Endometrium (tissue), 2 donors: ENCODE results near the gene ZNF521.

Experiments used
- FAIRE-seq: peaks from 2 replicates; lab custom pipeline; 2012; peaks lifted over from hg19 to GRCh38; lab: Jason Lieb, UNC
- donor health status: control.
- donor health status: control.

The ZNF521 gene

DNA sequence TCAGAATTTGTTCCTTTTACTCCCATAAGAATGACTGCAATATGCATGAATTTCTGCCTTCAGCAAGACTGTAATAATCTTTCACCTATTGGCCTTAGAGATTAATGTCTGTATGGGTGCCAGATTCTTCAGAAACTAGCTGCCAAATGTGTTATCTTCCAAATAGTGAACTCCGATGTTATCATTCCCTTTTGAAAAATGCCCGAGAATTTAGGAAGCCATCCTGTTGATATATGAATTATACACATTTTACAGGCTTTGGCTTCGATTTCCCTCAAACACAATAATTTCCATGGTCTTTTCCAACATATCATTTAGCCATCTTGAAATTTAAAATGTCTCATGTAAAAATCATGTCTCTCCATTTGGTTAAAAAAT is 101.5 kb downstream of the ZNF521 start:
- no peak for FAIRE-seq

DNA sequence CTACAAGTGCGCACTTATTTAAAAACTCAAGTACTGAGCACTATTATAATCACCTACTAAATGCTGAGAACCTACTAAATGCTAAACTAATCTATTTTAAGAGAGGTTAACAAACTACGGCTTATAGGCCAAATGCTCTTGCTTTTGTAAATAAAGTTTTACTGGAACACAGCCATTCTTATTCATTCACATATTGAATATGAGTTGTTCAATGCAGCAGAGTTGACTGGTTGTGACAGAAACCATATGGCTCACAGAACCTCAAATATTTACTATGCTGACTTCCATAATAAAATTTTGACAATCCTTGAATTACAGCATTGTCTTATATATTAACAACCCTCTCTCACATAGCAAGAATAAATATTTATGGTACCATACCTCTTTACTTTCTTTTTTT is 103.2 kb downstream of the ZNF521 start:
- no peak for FAIRE-seq

DNA sequence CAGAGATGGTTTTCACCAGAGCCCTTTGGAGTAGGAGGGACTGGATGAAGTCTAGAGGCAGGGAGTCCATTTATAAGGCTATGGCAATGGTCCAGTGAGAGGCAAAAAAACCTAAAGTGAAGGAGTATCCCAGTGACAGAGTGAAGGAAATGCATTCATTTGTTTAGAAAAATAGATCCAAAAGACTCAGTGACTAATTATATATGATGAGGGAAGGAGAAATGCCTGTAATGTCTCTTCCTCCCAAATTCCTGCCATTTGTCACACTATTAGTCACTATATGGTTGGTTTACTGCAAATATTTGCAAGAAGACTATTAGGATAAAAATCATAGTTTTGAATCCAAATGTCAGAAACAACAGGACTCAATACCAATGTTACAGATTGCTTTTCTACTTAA is 104.2 kb downstream of the ZNF521 start:
- no peak for FAIRE-seq

DNA sequence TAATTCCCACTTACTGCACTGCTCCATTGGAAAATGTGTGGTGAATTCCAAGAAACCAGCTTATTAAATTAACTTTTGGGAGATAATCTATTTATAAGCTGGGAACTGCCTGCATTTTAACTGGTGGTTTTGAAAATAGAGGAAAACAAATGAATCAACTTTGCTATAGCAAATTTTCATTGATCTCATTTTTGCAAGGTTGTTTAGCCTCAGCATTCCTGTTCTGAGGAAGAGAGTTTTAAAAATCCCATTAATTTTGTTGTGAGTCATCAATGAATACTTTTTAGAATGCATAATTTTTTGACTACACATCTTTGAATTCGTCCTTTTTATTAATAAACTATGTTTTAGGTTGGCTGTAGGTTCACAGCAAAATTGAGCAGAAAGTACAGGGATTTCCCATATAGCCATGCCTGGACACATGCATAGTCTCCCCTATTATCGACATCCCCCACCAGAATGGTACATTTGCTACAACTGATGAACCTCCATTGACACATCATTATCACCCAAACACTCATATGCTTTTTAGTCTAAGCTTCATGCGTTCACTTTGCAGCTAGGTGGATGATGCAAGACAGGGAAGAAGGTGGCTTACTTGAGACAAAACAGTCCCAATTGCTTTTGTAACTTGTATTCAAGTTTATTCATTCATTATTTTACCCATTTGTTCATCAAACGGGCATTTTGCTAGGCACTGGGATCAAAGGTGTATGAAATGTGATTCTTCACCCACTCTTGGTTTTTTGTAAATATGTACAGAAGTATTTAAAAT is 106.9 kb downstream of the ZNF521 start:
- FAIRE-seq, result no peak

DNA sequence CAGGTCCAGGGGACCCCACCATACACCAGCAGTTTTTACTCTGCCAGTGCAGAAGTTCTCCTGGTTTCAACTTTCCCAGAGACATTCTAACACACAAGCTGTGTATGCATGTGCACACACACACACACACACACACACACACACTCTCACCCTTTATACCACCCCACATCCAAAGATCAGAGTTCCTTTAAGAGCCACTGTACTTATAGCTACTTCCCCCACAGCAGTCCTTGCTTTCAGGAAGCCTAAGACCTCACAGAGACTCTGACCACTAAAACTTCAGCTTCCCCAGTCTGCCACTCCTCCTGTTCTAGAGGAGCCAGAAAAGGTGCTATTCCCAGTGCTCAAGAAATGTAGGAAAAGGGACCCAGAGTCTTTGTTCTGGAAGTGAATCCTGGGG is 107.8 kb downstream of the ZNF521 start:
- no peak for FAIRE-seq

DNA sequence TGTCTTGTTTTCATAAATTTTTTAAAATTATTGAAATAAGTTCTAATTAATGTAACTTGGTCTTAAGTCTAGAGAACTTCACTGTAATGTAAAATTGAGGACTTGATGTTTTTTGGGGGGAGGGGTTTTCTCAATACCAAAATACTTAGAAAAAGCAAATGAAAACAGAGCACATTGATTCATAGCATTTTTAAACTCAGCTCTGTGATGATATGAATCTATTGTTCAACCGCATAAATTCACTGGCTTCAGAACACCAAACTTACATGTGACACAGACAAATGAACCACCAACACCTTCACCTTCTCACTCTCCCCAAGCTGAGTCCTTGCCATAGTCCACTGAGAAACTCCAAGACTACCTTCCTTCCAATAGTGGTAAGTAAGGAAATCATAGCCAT is 108.2 kb downstream of the ZNF521 start:
- no peak for FAIRE-seq

DNA sequence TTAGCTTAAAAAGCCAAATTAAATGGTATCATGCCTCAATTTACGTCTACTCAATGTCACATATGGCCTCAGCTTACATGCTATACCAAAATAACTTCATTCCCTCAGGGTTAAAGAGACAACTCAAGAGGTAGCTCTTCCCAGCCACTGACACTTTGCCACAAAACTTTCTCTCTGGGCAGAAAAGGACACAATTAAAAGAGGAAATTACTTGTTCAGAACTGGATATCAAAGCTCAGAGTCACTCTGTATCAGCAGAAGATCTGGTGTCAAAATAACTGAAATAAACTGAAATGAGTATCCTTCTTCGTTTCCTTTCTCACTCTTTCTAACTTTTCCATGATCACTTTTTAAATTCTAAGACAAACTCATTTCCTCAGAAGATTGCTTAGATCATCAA is 108.7 kb downstream of the ZNF521 start:
- FAIRE-seq, result no peak

DNA sequence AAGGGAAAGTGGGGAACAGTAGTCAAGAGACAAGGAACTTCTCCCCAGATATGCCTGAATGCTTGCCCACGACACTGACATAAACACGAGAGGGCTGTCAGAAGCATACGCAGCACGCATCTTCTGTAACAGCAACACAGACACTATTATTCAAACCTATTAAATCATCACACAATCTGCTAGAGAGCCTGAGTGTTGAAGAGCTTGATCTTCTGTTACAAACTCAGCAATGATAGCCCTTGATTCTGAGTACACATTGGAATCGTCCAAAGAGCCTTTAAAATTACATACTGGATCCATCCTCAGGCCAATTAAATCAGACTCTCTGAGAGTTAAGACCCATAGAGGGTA is 111.6 kb downstream of the ZNF521 start:
- no peak for FAIRE-seq

DNA sequence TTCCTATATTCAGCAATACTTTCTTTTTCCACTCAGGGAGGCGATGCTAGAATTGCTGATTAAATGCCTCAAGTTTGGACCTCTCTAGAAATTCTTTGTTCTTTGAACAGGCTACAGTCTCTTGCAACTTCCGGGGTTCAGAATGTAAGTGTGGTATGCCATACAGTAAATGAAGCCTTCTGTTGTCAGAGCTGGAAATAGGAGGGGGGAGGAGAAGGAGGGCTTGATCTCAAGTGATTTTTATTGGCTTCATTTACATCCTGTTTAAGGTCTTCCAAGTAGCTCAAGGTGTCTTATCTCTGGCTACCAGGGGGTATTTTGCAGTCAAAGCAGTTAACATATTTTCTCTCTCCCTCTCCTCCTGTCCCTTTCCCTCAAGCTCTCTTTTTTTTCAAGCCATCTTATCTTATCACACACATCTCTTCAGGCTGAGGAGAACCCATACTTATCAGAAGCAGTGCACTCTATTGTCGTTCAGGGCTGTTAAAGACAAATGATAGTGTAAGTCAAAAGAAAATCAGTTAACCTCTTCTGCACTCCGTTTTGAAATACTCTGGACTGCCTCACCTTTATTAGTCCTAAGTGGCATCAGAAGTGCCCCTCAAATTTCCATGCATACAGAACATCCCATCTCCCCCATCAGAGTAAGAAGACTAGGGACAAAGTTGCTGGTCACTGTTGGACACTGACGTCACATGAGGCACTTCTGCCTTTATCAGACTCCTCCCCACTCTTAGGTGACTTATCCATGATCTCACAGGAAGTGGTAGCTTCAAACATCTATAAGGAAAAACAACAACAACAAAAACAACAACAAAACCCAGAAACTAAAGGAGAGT is 112.2 kb downstream of the ZNF521 start:
- no peak for FAIRE-seq

DNA sequence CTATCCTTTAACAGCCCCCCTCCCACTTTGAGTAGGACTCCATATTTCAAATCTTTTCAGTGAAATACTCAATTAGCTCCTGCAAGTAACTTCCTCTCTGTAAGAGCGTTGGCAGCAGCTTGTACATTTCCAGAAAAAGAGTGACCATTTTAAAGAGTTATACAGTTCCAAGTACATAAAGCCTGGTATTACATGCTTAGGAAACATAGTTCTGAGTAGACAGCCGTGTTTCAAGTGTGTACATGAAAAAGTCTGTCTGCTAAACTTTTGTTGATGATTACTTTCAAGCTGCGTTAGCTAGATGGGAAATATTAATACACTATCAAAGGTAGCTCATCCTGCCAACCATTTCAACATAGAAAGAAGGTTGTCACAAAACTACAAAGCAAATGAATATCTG is 112.8 kb downstream of the ZNF521 start:
- FAIRE-seq, result no peak

DNA sequence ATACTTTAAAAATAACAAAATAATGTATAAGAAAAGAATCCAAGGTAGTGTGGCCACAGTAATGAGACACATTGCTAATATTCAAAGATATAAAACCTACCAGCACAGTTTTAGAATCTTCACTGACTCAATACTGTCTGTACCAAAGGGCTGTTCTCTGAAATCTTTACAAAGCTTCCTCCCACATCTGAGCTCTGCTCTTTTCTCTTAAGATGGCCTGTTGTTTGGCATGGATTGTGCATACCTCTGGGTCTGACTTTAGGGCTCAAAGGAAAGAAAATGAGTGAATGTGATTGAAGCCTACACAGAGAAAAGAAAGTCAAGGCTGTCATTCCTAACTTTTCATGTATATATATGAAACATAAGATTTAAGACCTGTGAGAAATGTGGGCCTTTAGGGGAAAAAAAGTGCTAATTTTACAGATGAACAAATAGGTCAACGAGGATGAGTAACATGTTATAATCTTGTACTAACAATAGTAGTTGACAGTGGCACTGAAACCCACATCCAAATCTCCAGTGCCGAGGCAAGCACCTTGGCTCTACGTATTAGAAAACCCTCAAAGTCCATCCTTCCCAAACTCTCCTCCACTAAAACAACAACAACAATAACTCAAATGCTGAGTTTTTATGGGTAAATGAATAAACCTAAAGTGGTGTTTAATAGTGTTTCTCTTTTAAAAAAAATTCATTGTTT is 114.2 kb downstream of the ZNF521 start:
- FAIRE-seq, result no peak

DNA sequence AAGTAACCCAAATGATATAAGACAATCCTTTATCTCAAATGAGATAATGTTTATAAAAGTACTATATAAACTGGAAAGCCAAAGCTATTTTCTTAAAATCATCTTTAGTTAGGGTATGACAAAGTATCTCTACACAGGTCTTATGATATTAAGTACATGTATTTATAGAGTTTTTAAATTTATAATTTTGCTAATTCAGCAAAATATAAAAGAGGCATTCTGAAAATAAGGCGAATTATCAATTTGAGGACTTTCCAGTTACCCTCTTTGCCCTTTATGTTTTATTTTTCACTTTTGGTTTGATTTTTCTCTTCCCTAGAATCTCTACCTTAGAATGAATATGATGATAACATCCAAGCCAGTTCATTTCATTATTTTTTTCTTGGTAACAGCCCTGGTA is 115.2 kb downstream of the ZNF521 start:
- FAIRE-seq, result no peak

DNA sequence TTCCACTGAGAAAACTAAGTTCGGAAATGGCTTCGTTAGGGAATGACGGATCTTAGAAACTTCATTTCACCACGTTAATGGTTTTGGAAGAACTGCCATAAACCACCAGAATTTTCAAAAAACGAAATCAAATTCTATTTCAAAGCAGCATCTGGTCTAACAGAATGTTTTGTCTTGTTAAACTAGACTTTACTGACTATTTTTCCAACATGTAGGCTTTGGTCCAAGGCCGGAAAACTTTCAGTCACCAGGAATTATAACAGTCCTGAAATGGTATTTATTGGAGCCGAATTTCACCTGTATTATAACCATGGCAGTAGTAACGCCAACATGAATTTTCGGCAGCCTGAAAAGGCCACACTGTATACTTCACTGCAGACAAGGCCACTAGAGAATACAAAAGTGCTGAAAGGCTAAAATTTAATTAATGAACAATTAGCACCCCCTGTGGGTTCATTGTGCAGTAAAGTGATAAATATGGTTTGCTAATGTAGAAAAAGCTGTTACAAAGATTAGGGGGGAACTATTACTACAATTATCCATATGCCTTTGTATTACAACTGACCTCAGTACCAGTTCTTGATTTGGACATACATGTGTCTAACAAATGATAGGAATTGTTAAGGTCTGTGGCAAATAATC is 116.4 kb downstream of the ZNF521 start:
- FAIRE-seq, result no peak

DNA sequence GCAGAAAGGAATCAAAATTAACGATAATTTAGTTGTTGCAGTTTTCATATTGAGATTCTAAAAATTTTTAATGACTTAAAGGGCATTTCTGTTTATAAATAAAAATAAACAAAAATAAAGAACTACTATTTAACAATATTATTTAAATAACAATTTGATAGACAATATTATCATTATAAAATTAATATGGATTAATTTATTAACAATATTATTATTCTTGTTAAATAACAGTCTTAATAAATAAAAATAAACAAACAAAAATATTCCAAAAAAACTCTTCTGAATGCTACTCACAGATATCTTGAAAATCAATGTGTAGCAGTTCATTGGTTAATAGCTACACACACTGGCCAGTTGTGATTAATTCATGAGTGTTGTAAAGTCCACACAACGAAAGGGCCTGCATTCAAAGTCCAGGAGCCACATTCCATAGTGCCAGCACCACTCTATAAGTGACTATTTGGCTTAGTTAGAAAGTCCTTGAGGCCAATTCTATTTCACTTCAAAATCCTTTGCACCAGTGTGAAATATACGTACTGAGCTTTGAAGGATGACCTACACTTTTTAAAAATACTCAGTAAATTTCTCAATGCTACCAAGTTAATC is 117.1 kb downstream of the ZNF521 start:
- FAIRE-seq, result peak; percentile 96

DNA sequence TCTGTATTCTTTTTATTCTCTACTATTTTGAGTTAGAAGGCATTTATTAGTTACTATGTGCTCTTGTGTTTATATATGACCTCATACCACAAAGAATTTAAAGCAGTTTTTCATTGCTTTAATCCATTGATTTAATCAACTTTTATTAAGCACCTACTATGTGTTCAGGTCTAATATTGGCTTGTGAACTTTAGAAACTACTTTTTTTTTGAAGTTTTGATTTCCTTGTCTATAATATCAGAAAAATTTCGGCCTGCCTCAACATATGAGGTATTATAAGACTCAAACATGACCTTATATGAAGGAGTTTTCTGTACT is 117.7 kb downstream of the ZNF521 start:
- no peak for FAIRE-seq

DNA sequence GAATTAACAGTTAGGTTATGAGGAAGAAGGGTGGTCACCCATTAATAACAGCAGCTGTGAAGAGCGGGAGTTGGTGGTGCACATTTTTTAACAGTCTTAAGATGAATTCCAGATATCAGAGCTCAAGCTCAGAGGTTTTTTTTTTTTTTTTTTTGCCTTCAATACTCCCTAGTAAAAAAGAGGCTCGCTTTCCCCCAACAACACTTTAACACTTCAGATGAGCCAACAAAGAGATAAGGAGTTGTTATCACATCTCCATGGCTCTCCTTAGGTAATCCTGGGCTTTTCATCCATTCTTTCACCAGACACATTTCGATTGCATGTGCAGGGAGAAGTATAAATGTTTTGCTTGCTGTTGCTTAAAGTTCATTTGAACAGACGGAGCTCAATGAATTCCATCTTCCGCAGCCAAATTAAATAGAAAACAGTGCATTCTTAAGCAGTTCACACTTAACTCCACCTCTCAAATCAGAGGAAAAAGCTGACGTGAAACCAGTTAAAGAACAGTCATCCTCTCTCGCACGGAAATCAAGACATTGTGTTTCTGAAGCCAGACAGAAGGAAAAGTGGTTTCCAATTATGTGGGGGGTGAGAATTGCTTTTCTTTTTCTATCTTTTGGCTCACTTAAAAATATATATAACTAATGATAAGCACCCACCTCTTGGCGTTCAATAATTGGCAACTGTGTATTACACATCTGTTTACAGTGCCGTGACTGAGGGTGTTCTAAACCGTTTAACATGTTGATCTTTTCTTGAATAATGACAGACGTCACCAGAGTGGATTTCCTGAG is 118.2 kb downstream of the ZNF521 start:
- peak; percentile 18 for FAIRE-seq

DNA sequence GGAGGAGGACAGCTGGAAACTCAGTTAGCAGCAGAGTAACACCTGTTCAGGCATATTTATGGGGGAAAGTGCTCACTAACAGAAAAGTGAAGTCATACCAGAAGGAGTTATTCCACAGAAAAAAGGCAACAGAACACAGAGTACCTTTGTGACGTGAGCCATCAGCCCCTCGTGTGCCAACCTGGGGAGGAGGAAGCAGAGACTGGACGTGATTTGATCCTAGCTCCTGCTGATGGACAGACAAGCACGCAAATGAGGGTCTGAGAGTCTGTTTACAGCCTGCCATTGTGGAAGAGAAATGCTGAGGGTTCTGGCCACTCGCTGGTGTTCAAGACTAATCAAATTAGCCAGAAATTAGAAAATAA is 120.7 kb downstream of the ZNF521 start:
- FAIRE-seq, result no peak

DNA sequence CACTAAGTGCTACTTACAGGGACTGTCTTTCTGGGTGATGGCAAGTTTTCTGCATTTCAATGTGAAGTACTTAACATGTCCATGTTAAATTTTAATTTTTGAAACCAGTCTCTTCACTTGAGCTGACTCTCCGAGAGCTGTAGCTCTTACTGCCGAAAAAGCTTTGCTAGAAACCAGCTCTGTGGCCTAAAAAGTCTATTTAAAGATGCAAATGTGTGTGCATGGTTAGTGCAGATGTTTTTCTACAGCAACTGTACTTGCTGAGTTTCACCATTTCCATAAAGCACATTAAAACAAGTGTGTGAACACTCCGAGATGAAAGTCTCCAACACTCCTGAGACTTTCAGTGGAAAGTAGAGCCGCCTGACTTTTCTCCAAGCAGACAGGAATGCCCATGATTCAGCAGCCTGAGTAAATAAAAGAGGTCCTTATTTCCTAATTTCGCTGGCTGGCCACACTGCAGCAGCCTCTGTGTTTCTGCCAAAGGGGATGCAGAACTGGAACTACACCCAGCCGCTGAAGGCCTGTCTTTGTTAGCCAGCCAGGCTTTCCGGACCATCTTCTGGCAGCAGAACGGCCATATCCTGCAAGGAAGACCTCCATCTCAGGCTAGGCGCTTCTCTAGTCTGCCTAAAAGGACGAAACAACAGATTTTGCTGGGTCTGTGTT is 121.2 kb downstream of the ZNF521 start:
- no peak for FAIRE-seq

DNA sequence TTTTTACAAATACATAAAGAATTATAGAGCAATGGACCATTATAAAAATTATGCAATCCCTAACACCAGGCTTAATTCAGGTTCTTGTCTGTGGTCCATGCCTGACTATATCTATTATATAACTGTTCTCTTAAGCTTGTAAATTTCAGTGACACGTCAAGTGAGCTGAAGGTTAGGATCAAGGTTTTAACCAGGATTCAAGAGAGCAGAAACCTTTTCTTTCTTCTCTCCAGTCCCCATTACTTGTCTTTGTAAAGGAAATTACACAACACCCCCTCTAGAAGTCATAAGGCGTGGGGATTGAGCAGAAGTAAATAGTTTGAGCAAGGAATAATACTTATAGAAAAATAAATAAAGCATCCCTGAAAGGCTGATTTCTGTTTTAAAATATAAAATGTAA is 122.0 kb downstream of the ZNF521 start:
- FAIRE-seq, result no peak

DNA sequence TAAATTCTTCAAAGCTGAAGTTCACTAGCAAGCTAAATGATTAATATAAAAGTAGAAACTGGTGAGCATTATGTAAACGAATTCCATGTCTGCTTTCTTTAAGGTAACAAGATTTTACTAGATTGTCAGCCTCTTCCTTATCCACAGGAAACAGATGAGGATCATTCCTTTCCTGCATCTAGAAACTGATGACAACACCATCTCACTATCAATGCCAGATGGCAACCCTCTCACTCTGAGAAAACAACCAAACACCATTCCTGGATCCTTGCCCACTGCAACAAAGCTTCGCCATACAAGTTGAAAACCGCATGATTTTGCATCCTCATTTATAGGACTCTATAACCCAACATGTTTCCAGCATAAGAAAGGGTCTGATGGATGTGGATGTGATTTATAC is 122.9 kb downstream of the ZNF521 start:
- no peak for FAIRE-seq

DNA sequence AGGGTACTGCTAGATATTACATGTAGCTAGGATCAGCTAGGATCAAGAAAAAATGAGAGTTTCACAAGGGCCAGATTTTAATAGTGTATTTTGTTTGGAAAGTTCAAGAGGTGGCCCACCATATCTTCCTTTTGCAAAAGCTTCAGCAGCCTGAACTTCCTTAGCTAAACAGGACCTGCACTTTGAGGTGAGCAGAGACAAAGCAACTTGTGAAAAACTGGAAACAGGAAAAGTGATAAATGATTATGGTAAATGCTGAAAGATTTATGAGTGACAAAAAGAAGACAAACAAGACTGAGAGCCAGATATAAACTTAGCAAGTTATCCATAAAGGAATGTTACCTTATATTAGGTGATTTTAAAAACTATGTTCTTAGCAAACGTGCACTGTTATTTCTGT is 123.6 kb downstream of the ZNF521 start:
- FAIRE-seq, result no peak
